HTR-8/SVneo (cell line): ENCODE measurements around the gene CAAP1.
A peak's percentile ranks its signal among the peaks of the same experiment; 100 is the strongest.
"Not testable (repeated sequence)": the region's sequence is repeated elsewhere in the genome, so short reads cannot be mapped to it uniquely, and the experiment has no call there.

Experiments used
- DNase-seq: peaks from one replicate; pipeline ENCODE4 v3.0.0; 2011; ENCODE audit warnings: low spot score, mixed read lengths; ENCODE audit not compliant: insufficient read length
- FAIRE-seq: peaks from 2 replicates; lab custom pipeline; 2011; peaks lifted over from hg19 to GRCh38; lab: Jason Lieb, UNC

The CAAP1 gene, protein sequence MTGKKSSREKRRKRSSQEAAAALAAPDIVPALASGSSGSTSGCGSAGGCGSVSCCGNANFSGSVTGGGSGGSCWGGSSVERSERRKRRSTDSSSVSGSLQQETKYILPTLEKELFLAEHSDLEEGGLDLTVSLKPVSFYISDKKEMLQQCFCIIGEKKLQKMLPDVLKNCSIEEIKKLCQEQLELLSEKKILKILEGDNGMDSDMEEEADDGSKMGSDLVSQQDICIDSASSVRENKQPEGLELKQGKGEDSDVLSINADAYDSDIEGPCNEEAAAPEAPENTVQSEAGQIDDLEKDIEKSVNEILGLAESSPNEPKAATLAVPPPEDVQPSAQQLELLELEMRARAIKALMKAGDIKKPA

DNA sequence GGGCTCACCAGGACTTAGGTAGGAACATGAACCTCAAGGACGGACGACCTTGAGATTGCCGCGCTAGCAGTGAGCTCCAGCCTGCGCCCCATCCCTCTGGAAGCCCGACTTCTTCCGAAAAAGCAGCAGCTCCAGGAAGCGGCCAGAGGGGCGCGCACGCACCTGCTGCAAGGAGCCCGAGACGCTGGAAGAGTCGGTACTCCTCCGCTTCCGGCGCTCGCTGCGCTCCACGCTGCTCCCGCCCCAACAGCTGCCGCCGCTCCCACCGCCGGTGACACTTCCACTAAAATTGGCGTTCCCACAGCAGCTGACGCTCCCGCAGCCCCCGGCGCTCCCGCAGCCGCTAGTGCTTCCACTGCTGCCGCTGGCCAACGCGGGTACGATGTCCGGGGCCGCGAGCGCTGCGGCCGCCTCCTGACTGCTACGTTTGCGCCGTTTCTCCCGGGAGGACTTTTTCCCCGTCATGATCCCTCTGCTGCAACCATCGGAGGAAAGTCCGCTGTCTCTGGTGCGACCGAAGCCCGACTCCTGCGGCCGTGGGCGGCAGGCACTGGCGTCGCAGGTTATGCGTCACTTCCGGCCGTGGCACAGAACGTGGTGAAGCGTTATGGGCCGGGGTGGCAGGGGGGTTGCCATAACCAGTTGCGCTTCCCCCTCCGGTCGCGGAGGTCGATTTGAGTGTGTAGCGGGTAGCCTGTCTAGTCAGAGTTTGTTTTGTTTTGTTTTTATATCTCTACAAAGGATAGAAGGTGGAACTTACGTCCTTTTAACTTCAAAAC, at the start of gene CAAP1:
Gene CAAP1 (minus strand): TSS at position 552 of the 779 bp plus-strand sequence. CDS start 87 bp downstream, at position 465.
- peak; percentile 79 for DNase-seq
- FAIRE-seq: peak; percentile 90

DNA sequence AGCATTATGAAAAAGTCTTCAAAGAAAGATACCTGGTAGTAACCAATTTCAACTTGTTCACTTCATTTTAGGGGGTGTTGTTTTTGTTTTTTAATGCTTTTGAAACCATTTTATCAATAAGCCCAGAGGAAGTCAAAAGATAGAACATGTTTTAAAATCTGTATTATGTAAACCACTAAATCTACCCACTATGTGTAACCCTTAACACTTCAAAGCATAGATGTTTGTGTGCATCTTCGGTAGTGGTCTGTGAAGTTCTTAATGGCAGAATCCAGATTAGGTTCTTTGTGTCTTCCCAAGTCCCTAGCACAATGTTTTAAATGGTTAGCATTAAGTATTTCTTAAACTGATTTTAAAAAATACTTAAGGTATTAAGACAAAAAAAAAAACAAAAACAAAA, 48.2 kb upstream of the CAAP1 start:
- FAIRE-seq: no peak

DNA sequence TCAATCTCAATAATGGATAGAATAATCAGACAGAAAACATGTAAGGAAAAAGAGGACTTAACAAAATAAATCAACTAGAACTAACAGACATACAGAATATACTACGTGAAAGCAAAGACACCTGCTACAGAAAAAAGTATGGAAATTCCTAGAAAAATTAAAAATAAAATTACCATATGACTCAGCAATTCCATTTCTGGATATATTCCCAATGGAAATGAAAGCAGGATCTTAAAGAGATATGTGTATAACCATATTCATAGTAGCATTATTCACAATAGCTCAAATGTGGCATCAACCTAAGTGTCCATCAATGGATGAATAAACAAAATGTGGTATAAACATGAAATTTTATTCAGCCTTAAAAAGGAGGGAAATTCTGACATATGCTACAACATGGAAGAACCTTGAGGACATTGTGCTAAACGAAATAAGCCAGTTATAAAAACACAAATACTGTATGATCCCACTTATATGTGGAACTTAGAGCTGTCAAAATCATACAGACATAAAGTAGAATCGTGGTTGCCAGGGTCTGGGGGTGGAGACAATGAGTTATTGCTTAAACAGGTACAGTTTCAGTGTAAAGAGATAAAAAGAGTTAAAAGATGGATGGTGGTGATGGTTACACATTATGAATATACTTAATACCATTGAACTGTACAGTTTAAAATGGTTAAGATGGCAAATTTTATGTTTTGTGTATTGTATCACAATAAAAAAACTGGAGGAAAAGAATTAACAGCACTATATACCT, 47.5 kb upstream of the CAAP1 start:
- FAIRE-seq (no peak), DNase-seq (no peak)

More for the DNA sequence above, 48.2 kb upstream of the CAAP1 start:
- DNase-seq: no peak

DNA sequence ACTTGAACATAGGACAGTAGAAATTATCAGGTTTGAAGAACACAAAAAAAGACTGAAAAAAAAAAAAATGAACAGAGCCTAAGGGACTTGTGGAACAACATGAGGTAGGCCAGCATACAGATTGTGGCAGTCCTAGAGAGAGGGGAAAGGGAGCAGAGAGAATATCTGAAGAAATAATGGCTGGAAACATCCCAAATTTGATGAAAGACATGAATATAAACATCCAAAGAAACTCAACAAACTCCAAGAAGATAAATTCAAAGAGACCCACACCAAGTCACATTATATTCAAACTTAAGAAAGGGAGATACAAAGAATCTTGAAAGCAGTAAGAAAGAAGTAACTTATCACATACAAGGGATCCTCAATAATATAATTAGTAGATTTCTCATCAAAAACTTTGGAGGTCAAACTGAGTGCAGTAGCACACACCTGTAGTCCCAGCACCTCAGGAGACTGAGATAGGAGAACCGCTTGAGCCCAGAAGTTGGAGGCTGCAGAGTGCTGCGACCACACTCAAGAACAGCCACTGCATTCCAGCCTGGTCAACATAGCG, 45.3 kb upstream of the CAAP1 start:
- no peak for FAIRE-seq
- DNase-seq: no peak

DNA sequence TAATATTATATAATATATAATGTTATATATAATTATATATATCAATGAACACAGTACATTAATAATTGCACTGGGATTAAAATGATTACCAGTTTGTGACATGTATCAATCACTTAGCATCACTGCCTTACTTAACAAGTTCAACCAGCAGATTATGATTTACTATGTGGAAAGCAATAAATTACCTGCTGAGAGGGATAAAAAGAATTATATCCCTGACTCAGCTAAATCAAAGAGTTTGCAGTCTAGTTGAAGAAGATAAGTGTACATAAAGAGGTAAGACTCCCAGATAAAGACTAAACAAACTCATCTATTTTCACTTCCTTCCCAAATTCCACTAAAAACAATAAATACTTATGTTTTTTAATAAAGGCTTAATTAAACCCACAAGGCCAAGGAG, 43.2 kb upstream of the CAAP1 start:
- no peak for DNase-seq
- FAIRE-seq: no peak

DNA sequence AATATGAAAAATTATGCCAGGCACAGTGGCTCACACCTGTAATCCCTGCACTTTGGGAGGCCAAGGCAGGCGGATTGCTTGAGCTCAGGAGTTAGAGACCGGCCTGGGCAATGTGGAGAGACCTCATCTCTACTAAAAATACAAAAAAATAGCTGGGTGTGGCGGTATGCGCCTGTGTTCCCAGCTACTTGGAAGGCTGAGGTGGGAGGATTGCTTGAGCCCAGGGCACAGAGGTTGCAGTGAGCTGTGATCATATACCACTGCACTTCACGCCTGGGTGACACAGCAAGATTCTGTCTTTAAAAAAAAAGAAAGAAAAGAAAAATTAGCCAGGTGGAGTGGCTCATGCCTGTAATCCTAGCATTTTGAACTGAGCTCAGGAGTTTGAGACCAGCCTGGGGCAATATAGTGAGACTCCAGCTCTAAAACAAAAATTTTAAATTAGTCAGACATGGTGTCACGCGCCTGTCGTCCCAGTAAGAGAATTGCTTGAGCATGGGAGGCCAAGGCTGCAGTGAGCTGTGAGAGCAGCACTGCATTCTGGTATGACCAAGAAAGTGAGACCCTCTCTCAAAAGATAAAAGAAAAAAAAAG, 36.4 kb upstream of the CAAP1 start:
- FAIRE-seq: no peak
- DNase-seq: no peak

DNA sequence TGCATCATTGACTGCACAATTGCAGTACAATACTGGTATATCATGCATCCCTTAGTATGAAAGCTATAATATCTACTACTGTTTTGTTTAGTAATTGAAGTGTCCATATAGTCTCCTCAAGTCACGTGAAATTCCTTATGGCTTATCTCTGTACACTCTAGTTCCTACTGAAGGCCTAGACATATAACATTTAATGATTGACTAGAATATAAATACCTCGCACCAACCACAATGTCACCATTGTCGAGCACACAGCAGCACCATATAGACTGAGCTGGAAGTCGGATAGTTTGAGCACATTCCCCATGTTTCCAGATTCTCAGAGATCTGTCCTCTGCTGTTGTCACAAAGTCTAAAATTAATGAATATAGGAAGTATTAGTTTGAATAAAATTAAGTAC, 33.0 kb upstream of the CAAP1 start:
- FAIRE-seq: no peak
- no peak for DNase-seq

DNA sequence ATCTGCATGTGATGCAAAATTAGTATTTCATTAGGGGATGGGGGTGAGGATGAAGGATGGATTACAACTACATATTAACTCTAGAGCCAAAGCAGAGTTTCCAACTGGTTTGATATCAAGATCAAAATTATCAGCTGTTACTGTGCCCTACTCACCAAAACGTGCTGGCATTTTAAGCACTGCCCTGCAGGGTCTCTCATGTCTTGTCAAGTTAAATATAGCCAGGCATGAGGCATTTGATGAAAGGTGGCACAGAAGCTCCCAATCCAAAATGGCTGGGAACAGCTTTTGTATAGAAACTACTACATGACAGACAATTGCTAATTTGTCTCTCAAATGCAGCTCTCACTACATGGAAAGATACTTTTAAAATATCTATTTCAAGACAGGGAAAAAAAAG, 27.1 kb upstream of the CAAP1 start:
- DNase-seq (no peak), FAIRE-seq (no peak)

DNA sequence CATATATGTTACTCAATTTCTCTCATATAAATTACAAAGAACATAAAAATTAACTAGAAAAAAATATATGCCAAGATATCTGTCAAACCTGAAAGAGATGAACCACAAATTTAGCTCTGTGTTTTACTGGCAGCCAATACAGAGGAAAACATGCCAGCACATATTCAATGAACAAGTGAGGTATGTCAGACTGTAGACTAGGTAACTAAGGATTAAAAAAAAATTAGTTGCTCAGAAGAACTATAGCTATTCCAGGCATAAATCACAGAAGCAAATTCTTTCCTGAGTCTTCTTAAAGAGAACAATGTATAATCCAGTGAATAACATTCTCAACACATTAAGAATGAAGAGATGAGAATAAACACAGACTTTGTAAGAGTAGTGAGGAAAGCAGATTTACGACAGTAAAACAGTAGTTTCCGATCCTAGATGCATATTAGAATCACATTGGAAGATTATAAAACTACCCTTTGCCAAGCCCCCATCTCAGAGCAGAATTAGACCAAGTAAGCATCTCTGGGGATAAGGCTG, 20.6 kb upstream of the CAAP1 start:
- no peak for DNase-seq
- no peak for FAIRE-seq

DNA sequence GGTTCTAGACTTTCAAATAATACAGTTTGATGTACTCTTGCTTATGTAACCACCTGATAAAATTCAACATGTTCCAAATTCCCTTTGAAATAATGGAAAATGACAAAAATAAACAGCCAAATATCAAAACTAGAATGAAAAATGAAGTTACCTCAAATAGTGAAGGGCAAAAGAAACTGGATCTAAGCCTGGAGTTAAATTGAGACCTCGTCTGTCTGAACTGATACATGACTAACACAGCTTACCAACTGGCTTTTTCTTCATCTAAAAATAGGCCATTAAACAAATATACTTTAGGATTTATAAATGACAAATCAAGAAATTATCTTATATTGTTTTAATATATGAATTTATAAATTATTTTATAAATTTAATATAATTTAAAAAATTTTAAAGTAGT, 12.1 kb upstream of the CAAP1 start:
- FAIRE-seq: no peak
- DNase-seq: no peak

DNA sequence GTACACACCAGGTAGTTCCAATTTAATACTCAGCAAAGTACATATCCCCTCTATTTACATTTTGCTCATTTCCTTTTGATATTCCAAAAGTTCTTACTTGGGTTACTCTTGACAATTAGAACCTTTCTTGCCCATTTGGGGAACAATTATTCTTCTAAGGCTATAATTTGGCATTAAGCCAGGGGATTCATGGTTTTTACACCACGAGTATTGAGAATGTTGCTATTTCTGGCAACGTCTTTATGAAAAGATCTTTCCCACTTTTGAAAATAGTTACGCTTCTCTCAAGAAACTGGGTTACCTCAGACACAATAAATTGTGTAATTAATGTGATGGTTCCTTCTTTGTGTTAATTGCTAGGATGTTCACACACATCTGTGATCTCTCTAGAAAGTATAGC, 11.5 kb upstream of the CAAP1 start:
- DNase-seq (no peak), FAIRE-seq (no peak)

DNA sequence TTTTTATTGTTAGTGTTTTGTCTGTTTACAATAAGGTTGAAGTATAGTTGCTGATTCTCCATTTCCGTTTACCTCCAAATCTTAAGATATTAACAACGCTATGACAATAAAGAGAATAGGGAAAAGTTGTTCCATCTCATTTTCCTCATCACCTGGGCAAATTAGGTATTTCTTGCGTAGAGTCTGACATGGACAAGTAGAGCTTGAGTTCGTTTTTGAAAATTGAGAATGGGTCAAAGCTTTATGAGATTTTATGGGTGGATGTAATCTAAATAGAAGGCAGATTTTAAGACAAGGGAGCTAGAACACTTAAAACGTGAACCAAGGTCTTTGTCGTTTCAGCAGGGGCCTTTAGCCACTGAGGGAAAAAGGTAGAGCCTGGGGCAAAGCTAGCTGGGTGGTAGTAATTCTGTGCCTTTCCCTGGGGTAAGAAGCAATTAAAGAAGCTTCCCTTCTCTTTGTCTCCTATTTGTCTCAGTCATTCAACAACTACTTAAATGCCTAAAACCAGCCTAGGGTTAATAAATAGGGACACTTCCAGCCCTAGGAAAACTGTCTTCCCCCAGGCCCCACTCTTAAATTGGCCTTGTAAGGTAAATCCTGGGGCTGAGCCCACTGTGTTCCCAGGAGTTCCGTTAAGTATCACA, 551 bp upstream of the CAAP1 start:
- no peak for FAIRE-seq
- DNase-seq: no peak

DNA sequence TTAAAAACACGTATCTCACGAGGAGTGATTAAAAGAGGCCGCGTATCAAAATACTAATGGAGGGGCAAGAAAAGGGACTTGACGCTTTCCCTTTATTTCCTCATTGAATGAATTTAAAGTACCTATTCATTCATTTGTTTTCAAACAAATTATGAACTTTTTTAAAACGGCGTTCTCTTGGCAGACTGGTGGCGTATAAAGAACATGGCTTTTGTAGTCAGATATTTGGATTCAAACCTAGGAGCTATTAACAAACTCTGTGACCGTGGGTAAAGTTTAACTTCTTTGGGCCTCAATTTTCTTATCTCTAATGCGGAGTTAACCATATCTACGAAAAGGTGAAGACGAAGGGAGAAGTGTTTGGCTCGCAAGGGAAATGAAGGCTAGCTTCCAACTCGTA, 876 bp downstream of the CAAP1 start:
- FAIRE-seq (no peak), DNase-seq (no peak)

DNA sequence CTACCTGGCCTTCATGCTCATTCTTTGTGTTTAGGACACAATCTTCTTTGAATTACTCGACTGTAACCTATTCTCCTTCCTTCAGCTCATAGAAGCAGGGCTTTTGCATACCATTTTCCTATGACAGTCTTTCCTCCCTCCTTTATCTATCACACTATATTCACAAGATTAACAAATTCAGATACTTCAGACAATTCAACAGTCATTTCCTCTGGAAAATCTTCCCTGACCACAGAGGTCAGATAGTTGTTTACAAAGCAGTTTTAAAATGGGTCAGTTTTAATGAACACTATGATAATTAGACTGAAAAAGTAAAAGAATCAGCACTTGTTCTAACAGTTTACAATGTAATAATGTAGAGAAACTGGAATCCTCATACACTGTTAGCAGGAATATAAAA, 4.3 kb downstream of the CAAP1 start:
- FAIRE-seq: no peak
- no peak for DNase-seq

DNA sequence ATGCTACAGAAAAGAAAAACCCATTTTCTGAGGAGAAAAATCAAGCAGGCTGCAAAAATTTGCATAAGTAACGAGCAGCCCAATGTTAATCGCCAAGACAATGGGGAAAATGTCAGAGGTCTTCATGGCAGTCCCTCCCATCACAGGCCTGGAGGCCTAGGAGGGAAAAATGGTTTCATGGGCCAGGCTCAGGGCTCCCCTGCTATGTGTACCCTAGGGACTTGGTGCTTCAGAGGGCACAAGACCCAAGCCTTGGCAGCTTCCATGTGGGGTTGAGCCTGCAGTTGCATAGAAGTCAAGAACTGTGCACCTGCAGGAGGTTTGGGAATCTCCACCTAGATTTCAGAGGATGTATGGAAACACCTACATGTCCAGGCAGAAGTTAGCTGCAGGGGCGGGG, 10.4 kb downstream of the CAAP1 start:
- FAIRE-seq (no peak), DNase-seq (no peak)

DNA sequence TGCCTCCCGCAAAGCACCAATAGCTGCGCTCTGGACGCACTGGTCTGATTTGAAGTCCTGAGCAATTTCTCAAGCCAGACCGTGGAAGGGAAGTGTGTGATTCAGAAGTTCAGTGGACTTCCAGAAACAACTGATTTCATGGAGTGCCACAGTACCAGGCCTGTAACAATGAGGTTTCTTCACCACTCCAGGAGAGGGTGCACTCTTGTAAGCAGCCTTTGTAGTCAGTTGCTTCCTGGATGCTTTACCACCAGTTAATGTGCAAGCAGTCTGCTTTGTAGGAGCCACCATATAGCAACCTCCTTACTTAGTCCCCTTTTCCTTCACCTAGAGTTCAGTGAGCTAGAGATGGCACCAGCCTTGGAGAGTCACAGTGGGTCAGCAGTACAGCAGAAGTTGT, 12.3 kb downstream of the CAAP1 start:
- FAIRE-seq: no peak

DNA sequence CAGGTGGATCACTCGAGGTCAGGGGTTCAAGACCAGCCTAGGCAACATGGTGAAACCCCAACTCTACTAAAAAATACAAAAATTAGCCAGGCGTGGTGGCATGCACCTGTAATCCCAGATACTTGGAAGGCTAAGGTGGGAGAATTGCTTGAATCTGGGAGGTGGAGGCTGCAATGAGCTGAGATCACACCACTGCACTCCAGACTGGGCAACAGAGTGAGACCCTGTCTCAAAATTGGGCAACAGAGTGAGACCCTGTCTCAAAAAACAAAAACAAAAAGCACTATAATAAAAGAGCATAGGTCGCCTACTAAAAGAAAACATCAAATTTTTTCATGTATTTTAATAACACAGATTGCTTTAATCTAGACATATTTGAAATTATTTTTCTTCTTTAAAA, 17.4 kb downstream of the CAAP1 start:
- not testable (repeated sequence) for DNase-seq, FAIRE-seq

More for the DNA sequence above, 12.3 kb downstream of the CAAP1 start:
- no peak for DNase-seq

DNA sequence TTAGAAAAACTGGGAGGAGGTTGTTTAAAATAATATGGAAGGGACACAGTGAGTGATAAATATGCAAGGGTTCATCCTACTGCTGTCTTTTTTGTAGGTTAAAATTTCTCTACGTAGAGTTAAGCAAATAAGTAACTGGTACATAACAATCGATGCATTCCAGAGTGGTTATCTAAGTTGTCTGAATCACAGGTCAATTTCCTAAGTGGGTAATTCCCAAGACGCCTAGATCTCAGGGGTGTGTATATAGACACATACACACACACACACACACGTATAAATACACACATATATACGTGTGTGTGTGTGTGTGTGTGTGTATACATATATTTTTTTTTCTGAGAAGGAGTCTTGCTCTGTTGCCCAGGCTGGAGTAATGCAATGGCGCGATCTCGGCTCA, 22.3 kb downstream of the CAAP1 start:
- DNase-seq (no peak), FAIRE-seq (no peak)

DNA sequence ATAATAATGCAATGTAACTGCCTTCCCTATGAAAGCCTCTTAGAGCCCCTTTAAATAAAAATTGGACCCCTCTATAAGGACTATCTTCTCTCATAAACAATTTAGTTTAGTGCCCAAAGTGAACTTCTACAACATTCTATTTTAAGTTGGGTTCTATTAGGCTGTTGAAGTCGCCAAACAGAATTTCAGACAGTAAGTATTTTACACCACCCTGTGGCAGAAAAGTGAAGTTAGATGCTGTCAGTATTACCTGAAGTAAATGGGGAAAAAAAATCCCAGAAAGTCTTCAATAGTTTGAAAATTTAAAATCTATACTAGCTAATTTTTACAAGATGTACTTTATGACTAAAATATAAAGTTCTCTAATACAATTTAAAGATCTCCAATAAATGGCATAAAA, 29.5 kb downstream of the CAAP1 start:
- no peak for DNase-seq
- FAIRE-seq: no peak
